Stimulated activated naive CD8-positive, alpha-beta T cell treated with anti-CD3 and anti-CD28 coated beads, Interleukin-15, Interleukin-2, amounts not matched to agents 100 U/mL and 50 U/mL, for 24 hours (primary cell): ENCODE results near the gene IRF2BP1.

Experiments
- ATAC-seq: fragments of 150-1000 bp; cut with Tn5 transposase; one replicate; pipeline ENCODE4 v1.10.0; 2021
- DNase-seq: peaks from one replicate; pipeline ENCODE4 v3.0.0; 2021

IRF2BP1 gene

DNA sequence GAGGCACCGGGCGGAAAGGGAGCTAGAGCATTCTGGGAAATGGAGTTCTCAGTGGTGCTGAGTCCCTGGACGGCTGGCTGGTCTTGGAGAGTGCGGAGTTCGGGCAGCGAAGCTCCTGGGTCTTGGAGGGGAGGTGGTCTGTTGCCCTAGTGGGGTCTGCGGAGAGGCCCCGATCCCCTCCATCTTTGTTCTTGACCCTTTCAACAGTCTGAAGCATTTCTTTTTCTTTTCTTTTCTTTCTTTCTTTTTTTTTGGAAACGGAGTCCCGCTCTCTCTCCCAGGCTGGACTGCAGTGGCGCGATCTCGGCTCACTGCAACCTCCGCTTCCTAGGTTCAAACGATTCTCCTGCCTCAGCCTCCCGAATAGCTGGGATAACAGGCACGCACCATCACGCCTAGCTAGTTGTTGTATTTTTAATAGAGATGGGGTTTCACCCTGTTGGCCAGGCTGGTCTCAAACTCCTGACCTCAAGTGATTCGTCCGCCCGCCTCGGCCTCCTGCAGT is 22.6 kb downstream of the IRF2BP1 start:
- ATAC-seq (no peak), DNase-seq (no peak)

- ATAC-seq (peak; percentile 97), DNase-seq (peak; percentile 99)
These were observed 23.2 kb downstream of the IRF2BP1 start, which contains the start of gene SYMPK for GRCh38 chr19:45862564-45863334. Gene SYMPK (minus strand): TSS chr19:45863147. CDS start chr19:45854495, 8,652 bp downstream.

- DNase-seq (no peak), ATAC-seq (no peak)
These were observed 23.7 kb downstream of the IRF2BP1 start for GRCh38 chr19:45862271-45862563.

DNA sequence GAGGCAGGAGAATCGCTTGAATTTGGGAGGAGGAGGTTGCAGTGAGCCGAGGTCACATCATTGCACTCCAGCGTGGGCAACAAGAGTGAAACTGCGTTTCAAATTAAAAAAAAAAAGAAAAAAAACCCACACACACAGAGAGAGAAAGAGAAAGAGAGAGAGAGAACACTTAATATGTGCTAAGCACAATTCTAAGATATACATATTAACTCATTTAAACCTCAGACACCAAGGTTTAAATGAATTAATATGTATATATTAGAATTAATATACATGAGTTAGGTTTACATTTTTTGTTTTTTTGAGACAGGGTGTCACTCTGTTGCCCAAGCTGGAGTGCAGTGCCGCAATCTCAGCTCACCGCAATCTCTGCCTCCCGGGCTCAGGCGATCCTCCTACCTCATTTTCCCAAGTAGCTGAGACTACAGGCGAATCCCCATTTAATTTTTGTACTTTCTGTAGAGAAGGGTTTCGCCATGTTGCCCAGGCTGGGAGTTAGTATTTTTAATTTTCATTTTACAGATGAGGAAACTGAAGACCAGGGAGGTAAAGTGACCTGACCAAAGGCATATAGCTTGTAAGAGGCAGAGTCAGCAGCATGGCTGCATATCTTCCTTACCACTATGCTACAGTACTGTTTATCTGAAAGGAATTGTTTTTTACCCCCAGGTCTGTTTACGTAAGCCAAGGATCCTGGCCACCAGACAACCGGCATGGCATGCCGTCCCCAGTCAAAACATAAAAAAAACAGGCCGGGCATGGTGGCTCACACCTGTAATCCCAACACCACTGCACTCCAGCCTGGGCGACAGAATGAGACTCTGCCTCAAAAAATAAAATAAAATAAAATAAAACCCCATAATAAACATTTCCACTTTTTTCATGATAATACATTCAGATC is 25.3 kb downstream of the IRF2BP1 start:
- ATAC-seq, result no peak
- DNase-seq, result no peak

DNA sequence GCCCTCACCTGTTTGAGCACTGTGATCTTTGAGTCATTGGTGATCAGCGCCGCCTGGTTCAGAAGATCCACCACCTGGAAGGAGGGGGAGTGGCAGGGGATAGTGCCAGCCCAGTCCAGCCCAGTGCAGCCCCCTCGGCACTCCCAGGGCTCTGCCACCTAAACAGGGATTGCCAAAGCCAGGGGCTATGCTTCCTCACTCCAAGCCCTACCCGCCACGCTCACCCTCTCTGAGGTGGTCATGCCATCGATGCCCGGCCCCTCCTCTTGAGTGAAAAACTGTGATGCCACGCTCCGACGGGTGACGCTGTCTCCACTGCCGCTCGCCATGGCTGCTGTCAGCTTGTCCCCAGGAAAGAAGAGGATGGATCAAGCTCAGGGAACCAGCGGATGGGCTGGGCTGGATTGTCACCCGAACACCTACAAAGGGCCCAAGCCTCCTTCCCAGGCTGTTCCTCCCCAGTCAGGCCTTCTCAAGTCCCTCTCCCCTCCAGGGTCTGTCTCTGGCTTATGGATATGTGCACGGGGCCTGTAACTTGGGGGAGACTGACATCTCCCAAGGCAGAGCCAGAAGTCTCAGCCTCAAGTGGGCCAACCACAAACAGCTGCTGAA is 31.7 kb downstream of the IRF2BP1 start:
- DNase-seq (no peak), ATAC-seq (no peak)

GRCh38 chr19:45852983-45853382 is 33.0 kb downstream of the IRF2BP1 start:
- DNase-seq, result no peak
- no peak for ATAC-seq

DNA sequence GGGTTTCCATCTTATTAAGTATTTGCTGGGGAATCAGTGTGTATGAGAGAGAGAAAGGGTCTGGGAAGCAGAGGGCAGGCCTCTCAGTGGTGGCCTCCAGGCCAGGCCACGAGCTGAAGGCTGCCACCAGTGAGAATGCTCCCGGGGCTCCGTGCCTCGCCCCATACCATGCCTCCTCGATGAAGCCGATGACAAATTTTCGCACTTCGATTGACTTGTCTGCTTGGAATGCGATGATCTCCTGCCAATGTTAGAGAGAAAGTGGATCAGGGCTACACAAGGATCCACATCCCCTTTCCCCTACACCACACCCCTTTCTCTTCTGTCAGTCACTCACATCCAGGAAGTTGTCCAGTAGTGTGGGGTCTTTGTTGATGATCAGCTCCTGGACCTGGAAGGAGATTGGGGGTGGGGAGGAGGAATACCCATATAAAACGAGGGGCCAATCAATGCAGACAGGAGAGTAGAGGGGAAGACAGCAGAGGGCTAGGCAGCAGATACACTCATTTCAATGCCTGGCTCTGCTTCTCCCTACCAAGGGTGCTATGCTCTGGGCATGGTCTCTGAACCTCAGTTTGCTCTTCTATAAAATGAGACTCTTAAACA is 33.7 kb downstream of the IRF2BP1 start:
- DNase-seq (no peak), ATAC-seq (no peak)

GRCh38 chr19:45848922-45849321 is 37.0 kb downstream of the IRF2BP1 start:
- DNase-seq, result no peak
- ATAC-seq, result no peak

DNA sequence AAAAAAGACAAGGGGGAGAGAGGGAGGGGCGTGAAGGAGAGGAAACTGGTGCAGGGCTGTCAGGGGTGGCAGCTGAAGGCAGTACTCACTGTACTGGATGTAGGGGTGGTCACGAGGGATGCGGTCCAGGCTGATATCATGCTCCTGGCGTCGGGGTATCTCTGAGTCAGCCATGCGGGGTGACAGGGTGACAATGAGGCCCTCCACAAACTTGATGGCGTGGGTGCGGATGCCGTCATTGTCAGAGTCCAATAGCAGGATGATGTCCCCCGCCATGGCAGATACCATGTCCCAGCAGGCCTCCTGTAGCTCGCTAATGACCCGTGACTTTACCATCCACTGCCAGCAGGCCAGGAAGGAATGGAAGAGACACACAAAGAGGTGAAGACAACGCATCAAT is 38.3 kb downstream of the IRF2BP1 start:
- ATAC-seq (no peak), DNase-seq (no peak)

DNA sequence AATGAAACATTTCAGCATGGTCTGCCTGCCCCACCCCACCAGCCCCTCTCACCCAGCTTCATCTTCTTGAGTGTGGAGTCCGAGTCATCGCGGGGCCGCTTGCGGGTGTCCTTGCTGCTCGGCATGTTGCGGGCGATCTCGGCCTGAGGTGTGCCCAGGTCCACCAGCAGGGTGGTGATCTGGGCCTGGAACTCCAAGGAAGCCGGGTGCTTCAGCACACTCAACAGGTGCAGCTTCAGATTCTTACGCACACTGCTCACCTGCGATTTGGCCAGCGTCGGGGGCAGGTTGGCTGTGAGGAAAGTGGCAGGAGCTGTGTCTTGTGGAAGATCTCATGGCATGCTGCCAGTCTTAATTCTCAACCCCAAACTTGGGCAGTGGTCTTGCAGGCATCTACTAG is 43.7 kb downstream of the IRF2BP1 start:
- ATAC-seq (no peak), DNase-seq (no peak)

GRCh38 chr19:45834970-45835369 is 51.0 kb downstream of the IRF2BP1 start:
- no peak for ATAC-seq
- no peak for DNase-seq
